ENCODE measurements around the gene KRT1. TPM values are rescaled to one million over a fixed set of nuclear protein-coding genes. Genes with fewer than 3 reads are reported as not detected.

Gene KRT1
- total RNA-seq, 3 donors from 2014 or later (not counting 1 experiment from before 2014, with no cell fraction given), result 0.27 to 1.8 TPM; not detected in 1

DNA sequence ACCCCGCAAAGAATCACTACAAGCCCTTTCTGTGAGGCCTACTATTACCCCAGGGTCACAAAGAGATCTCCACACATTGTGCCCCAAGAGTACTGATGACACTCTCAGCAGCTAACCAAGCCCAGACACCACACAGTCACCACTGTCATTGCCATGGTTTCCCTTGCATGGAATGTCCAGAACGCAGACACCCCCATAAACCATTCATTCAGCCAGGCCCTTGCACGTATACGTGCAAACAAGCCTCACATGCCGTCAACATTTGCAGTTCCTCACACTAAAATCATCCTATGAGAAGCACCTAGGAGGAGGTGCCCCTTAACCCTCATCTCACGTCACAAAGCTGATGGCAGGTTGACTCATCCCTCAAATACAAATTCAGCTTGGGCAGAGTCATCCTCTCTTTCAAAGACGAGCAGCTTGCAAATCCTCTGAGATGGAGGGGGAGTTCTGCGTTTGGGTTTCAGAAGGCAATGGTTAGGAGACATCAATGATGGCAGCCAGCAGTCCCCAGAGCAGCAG, 40.2 kb upstream of the KRT1 start:
- H3K27me3 Mint-ChIP-seq (ENCODE audit: low read depth in 2 of 2), result peaks cover 10 to 14% of the 10 kb centered on the region in 2 donors
- Histone ChIP-seq H3K4me3 (ENCODE audit: low read length) (no peak overlapping the region), H3K9me3 (ENCODE audit: control insufficient read depth, insufficient read depth, low read length) (no peaks in the 10 kb centered on the region), H3K27ac (ENCODE audit: low read length) (no peak overlapping the region), H3K36me3 (ENCODE audit: control insufficient read depth, insufficient read depth, low read length) (no peaks in the 10 kb centered on the region), H3K27me3 (ENCODE audit: control insufficient read depth, insufficient read depth, low read length) (peaks cover 4% of the 10 kb centered on the region), H3K4me1 (ENCODE audit: control insufficient read depth, insufficient read depth, low read length) (no peaks in the 10 kb centered on the region)
- intact Hi-C loops (cut with micrococcal nuclease), result no loop called here
- no peak for DNase-seq
- WGBS (ENCODE audit: insufficient coverage), result 92% methylated on average over 8 of the region's 8 CpGs
- TF ChIP-seq, protein P1, sequence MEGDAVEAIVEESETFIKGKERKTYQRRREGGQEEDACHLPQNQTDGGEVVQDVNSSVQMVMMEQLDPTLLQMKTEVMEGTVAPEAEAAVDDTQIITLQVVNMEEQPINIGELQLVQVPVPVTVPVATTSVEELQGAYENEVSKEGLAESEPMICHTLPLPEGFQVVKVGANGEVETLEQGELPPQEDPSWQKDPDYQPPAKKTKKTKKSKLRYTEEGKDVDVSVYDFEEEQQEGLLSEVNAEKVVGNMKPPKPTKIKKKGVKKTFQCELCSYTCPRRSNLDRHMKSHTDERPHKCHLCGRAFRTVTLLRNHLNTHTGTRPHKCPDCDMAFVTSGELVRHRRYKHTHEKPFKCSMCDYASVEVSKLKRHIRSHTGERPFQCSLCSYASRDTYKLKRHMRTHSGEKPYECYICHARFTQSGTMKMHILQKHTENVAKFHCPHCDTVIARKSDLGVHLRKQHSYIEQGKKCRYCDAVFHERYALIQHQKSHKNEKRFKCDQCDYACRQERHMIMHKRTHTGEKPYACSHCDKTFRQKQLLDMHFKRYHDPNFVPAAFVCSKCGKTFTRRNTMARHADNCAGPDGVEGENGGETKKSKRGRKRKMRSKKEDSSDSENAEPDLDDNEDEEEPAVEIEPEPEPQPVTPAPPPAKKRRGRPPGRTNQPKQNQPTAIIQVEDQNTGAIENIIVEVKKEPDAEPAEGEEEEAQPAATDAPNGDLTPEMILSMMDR (IDR thresholded peaks at IDR 0.05), result no peak
- H3K36me3 Mint-ChIP-seq, result no peaks in the 10 kb centered on the region
- H3K4me3 Mint-ChIP-seq, result no peak overlapping the region
- H3K4me1 Mint-ChIP-seq, result peaks cover 0 to 7% of the 10 kb centered on the region in 2 donors
- no peaks in the 10 kb centered on the region for H3K9me3 Mint-ChIP-seq
- no peak overlapping the region for H3K27ac Mint-ChIP-seq
- no peak for ATAC-seq

DNA sequence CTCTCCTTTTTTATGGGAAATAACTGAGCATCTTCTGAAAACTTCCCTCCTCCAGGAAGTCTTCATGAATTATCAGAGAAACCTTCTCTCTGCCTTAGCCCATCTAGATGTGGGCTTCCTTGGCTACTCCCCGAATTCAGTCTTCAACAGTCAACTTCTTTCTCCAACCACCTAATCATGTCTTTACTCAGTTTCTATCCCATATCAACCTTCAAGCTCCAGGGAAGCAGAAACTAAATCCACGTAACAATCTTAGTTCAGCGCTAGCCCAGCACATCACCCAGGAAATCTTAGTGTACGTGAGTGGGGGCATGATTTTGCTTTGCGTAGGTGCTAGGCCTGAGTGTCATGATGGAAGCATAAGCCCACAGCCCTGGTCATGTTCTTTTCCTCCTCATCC, 35.9 kb upstream of the KRT1 start:
- peaks cover 31 to 32% of the 10 kb centered on the region in 2 donors for H3K27me3 Mint-ChIP-seq (ENCODE audit: low read depth in 2 of 2)
- Histone ChIP-seq H3K36me3 (ENCODE audit: control insufficient read depth, insufficient read depth, low read length) (no peaks in the 10 kb centered on the region), H3K27ac (ENCODE audit: low read length) (no peak overlapping the region), H3K27me3 (ENCODE audit: control insufficient read depth, insufficient read depth, low read length) (peaks cover 30% of the 10 kb centered on the region), H3K4me3 (ENCODE audit: low read length) (no peak overlapping the region), H3K4me1 (ENCODE audit: control insufficient read depth, insufficient read depth, low read length) (peaks cover 12% of the 10 kb centered on the region), H3K9me3 (ENCODE audit: control insufficient read depth, insufficient read depth, low read length) (no peaks in the 10 kb centered on the region)
- DNase-seq, result no peak
- TF ChIP-seq, protein P1 (IDR thresholded peaks at IDR 0.05), result no peak
- H3K27ac Mint-ChIP-seq, result no peak overlapping the region
- no peak for ATAC-seq
- H3K4me1 Mint-ChIP-seq, result peaks cover 0 to 15% of the 10 kb centered on the region in 2 donors
- H3K36me3 Mint-ChIP-seq, result no peaks in the 10 kb centered on the region
- intact Hi-C loops (cut with micrococcal nuclease), result no loop called here
- no peak overlapping the region for H3K4me3 Mint-ChIP-seq
- no peaks in the 10 kb centered on the region for H3K9me3 Mint-ChIP-seq
- WGBS (ENCODE audit: insufficient coverage), result 90% methylated on average over 5 of the region's 5 CpGs

DNA sequence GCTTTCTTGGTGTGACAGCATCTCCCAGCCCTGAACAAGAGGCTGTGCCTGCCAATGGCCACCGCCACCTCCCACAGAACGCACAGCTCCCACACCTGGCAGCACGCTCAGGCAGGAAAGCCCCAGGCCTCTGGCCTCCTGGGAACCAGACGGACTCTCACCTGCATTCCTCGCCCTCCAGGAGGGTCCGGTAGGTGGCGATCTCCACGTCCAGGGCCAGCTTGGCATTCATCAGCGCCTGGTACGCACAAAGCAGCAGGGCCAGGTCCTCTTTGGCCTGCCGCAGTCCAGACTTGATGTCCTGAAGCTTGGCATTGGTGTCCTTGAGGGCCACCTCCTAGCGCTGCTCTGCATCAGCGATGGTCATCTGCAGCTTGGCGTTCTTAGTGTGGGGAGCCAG, 35.2 kb upstream of the KRT1 start:
- no peaks in the 10 kb centered on the region for H3K36me3 ChIP-seq (ENCODE audit: control insufficient read depth, insufficient read depth, low read length)
- no peak overlapping the region for H3K4me3 ChIP-seq (ENCODE audit: low read length)
- DNase-seq (no peak), ATAC-seq (no peak)
- H3K9me3 ChIP-seq (ENCODE audit: control insufficient read depth, insufficient read depth, low read length), result no peaks in the 10 kb centered on the region
- Mint-ChIP-seq H3K36me3 (no peaks in the 10 kb centered on the region), H3K27me3 (ENCODE audit: low read depth in 2 of 2) (peaks cover 31 to 32% of the 10 kb centered on the region in 2 donors), H3K4me3 (no peak overlapping the region), H3K27ac (no peak overlapping the region), H3K4me1 (peaks cover 0 to 15% of the 10 kb centered on the region in 2 donors), H3K9me3 (no peaks in the 10 kb centered on the region)
- intact Hi-C loops (cut with micrococcal nuclease), result no loop called here
- TF ChIP-seq, protein P1 (IDR thresholded peaks at IDR 0.05), result no peak
- WGBS (ENCODE audit: insufficient coverage), result 90% methylated on average over 14 of the region's 14 CpGs
- H3K27ac ChIP-seq (ENCODE audit: low read length), result no peak overlapping the region
- peaks cover 30% of the 10 kb centered on the region for H3K27me3 ChIP-seq (ENCODE audit: control insufficient read depth, insufficient read depth, low read length)
- peaks cover 12% of the 10 kb centered on the region for H3K4me1 ChIP-seq (ENCODE audit: control insufficient read depth, insufficient read depth, low read length)

DNA sequence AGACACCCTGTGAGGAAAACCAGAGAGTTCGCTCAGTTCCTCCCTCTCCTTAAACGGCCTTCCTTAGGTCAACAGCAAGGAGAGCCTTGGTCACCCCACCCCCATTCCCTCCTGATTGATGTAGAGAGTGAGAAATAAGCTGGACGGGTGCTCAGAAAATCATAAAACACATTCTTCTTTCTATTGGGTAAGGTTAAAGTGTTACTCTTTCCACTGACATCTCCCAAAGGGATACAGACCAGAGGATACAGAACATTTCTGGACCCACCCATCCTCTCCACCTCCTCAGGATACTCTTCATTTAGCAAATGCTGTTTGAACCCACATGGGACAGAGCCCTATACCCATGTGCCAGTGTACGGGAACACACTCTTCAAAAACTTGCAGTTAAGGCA, 34.7 kb upstream of the KRT1 start:
- Mint-ChIP-seq H3K9me3 (no peaks in the 10 kb centered on the region), H3K36me3 (no peaks in the 10 kb centered on the region), H3K4me1 (peaks cover 0 to 15% of the 10 kb centered on the region in 2 donors), H3K4me3 (peak overlapping the region; percentile 13), H3K27me3 (ENCODE audit: low read depth in 2 of 2) (peaks cover 31 to 32% of the 10 kb centered on the region in 2 donors), H3K27ac (no peak overlapping the region)
- TF ChIP-seq, protein P1 (IDR thresholded peaks at IDR 0.05), result no peak
- H3K9me3 ChIP-seq (ENCODE audit: control insufficient read depth, insufficient read depth, low read length), result no peaks in the 10 kb centered on the region
- intact Hi-C loops (cut with micrococcal nuclease), result no loop called here
- no peak overlapping the region for H3K27ac ChIP-seq (ENCODE audit: low read length)
- 63% methylated on average over 1 of the region's 4 CpGs for WGBS (ENCODE audit: insufficient coverage)
- H3K27me3 ChIP-seq (ENCODE audit: control insufficient read depth, insufficient read depth, low read length), result peaks cover 30% of the 10 kb centered on the region
- H3K4me3 ChIP-seq (ENCODE audit: low read length), result no peak overlapping the region
- H3K36me3 ChIP-seq (ENCODE audit: control insufficient read depth, insufficient read depth, low read length), result no peaks in the 10 kb centered on the region
- ATAC-seq, result no peak
- no peak for DNase-seq
- H3K4me1 ChIP-seq (ENCODE audit: control insufficient read depth, insufficient read depth, low read length), result peaks cover 12% of the 10 kb centered on the region
